GM10248 (cell line): ENCODE results near the gene TARM1.

ENCODE experiments used
- CTCF ChIA-PET: fragments of 300-600 bp; sonication (Branson Sonifier 250); formaldehyde crosslinking; extraction: SDS; loops from one replicate; lab custom pipeline; 2021; ENCODE audit warnings: antibody characterized with exemption; lab: Yijun Ruan, JAX
- POLR2A ChIA-PET: fragments of 350-650 bp; sonication (Branson Sonifier 250); formaldehyde crosslinking; extraction: SDS; loops from one replicate; lab custom pipeline; 2020; ENCODE audit warnings: antibody characterized with exemption; lab: Yijun Ruan, JAX
- DNase-seq: peaks from one replicate; pipeline ENCODE4 v3.0.0; 2012; ENCODE audit errors: extremely low spot score
- TF ChIP-seq, protein P1 (sequence below): IDR thresholded peaks from 2 replicates; pipeline ENCODE4 v1.5.1; 2012; ENCODE audit warnings: mild to moderate bottlenecking, low read depth; ENCODE audit errors: extremely low read depth, missing control alignments, control extremely low read depth

Gene TARM1

DNA sequence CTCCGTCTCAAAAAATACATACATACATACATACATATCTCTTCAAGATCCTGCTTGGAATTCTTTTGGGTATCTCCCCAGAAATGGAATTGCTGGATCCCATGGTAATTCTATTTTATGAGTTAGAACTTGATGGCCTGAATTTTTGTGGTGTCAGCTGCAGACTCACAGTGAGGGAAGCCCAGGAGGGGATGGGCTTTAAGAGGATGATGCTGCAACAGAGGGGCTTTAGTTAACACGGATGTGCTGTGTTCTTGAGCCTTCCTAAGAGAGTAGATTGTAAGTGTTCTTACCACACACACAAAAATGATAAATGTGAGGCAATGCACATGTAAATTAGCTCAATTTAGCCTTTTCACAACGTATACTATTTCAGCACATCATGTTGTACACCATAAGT lies 58.0 kb downstream of the TARM1 start:
- no peak for DNase-seq
- TF ChIP-seq, protein P1, sequence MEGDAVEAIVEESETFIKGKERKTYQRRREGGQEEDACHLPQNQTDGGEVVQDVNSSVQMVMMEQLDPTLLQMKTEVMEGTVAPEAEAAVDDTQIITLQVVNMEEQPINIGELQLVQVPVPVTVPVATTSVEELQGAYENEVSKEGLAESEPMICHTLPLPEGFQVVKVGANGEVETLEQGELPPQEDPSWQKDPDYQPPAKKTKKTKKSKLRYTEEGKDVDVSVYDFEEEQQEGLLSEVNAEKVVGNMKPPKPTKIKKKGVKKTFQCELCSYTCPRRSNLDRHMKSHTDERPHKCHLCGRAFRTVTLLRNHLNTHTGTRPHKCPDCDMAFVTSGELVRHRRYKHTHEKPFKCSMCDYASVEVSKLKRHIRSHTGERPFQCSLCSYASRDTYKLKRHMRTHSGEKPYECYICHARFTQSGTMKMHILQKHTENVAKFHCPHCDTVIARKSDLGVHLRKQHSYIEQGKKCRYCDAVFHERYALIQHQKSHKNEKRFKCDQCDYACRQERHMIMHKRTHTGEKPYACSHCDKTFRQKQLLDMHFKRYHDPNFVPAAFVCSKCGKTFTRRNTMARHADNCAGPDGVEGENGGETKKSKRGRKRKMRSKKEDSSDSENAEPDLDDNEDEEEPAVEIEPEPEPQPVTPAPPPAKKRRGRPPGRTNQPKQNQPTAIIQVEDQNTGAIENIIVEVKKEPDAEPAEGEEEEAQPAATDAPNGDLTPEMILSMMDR = no peak
- ChIA-PET CTCF (interaction anchor here (1.0 to 5.2 kb wide), 15 partner anchors 8 to 598 kb away, joined by 3 to 36 read pairs (median 6); no protein-coding TSS in a partner anchor), POLR2A (no interaction called here)

DNA sequence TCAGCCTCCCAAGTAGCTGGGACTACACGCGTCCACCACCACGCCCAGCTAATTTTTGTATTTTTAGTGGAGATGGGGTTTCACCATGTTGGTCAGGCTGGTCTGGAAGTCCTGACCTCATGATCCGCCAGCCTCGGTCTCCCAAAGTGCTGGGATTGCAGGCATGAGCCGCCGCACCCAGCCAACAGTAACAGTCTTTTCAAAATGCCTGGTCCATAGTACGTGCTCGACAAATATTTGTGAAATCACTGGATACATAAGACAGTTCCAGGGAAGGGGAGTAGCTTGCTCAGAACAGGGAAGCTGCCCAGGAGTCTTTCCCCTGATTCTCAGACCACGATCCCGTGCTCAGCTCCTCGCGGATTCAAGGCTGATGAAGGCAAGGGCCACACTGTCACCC lies 59.2 kb downstream of the TARM1 start:
- POLR2A ChIA-PET = no interaction called here

DNA sequence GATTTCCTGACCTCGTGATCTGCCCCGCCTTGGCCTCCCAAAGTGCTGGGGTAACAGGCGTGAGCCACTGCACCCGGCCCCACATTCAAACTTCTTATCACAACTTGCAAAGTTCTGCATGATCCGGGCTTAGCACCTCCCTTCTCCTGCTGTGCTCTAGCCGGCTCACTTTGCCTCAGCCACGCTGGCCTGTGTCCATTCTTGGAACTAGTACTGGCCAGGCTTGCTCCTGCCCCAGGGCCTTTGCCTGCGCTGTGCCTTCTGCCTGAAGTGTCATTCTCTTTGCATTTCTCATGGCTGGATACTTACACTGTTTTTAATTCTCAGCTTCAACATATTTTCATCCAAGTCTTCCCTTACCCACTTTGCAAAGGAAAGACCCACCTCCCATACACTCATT lies 59.8 kb downstream of the TARM1 start:
- no peak for DNase-seq
- TF ChIP-seq, protein P1 = no peak
- POLR2A ChIA-PET = no interaction called here
- CTCF ChIA-PET = no interaction called here

More for the DNA sequence above, 59.2 kb downstream of the TARM1 start:
- TF ChIP-seq, protein P1 = no peak
- DNase-seq = no peak
- CTCF ChIA-PET = no interaction called here
